Vagina (tissue), 2 donors: ENCODE data around the gene SERPINB8.

ENCODE experiments used
- CTCF ChIP-seq, 3 experiments: fragments of 450-650 bp in 2 of 3; fragments of 200-600 bp in 1 of 3; sonication (generic) in 1 of 3; IDR thresholded peaks; one replicate each; pipeline ENCODE4 v1.5.1; 2017 to 2019; ENCODE audit warnings: antibody characterized with exemption in 3 of 3, mild to moderate bottlenecking in 2 of 3, moderate library complexity in 2 of 3
- POLR2A ChIP-seq, 2 donors: fragments of 450-650 bp; IDR thresholded peaks; one replicate each; pipeline ENCODE4 v1.6.1; 2017; ENCODE audit warnings: antibody characterized with exemption in 2 of 2, mild to moderate bottlenecking in 2 of 2, moderate library complexity in 2 of 2
- POLR2AphosphoS5 ChIP-seq, 2 donors: sonication (generic); formaldehyde crosslinking; IDR thresholded peaks; one replicate each; pipeline ENCODE4 v1.9.0; 2017; ENCODE audit warnings: antibody characterized with exemption in 2 of 2, mild to moderate bottlenecking in 2 of 2, low read depth in 1 of 2; ENCODE audit not compliant: insufficient read depth in 1 of 2

GRCh38 chr18:63960891-63961290, 9.0 kb upstream of the SERPINB8 start:
- TF ChIP-seq CTCF (IDR thresholded peaks at IDR 0.05) (no peak), POLR2A (IDR thresholded peaks at IDR 0.05) (no peak), POLR2AphosphoS5 (IDR thresholded peaks at IDR 0.05; ENCODE audit: insufficient read depth in 1 of 2, low read depth in 1 of 2) (no peak)
